Transverse colon (tissue), 4 donors: ENCODE measurements around the gene JAKMIP1.

ENCODE experiments used
- EP300 ChIP-seq: sonication (generic); formaldehyde crosslinking; IDR thresholded peaks from one replicate; pipeline ENCODE4 v1.6.1; 2017; ENCODE audit warnings: antibody characterized with exemption, low read depth
- POLR2A ChIP-seq: fragments of 450-650 bp; IDR thresholded peaks from one replicate; pipeline ENCODE4 v1.6.1; 2016; ENCODE audit warnings: antibody characterized with exemption, mild to moderate bottlenecking, moderate library complexity
- POLR2AphosphoS5 ChIP-seq, 3 donors: sonication (generic); formaldehyde crosslinking; IDR thresholded peaks; one replicate each; pipeline ENCODE4 v1.6.1; 2016; ENCODE audit warnings: antibody characterized with exemption in 3 of 3
- TF ChIP-seq, protein P1 (sequence below), 5 experiments: fragments of 200-600 bp in 3 of 5; fragments of 450-650 bp in 2 of 5; sonication (generic) in 3 of 5; IDR thresholded peaks; 1 replicate in 2 of 5; 2 replicates in 3 of 5; pipeline ENCODE4 v1.5.1; 2016 to 2017; ENCODE audit warnings: antibody characterized with exemption in 5 of 5, inconsistent platforms in 3 of 5, mild to moderate bottlenecking in 2 of 5, moderate library complexity in 1 of 5

DNA sequence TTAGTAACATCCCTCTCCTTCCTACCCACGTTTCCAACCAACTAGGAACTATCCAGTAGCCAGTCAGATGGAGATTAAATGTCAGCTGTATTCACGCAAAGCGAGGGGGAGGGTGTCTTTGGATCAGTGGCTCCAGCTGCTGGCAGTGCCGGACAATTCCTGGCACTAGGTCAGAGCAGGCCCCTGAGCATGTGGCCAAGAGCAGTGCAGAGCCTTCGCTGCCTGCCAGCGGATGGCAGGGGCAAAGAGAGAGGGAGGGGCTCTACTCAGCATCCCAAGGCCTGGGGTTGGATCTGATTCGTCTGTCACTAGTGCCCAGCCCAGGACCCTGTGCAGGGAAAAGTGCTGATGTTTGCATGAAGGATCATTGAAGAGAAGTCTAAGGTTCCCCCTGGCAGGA is 28.7 kb upstream of the JAKMIP1 start:
- TF ChIP-seq, protein P1, sequence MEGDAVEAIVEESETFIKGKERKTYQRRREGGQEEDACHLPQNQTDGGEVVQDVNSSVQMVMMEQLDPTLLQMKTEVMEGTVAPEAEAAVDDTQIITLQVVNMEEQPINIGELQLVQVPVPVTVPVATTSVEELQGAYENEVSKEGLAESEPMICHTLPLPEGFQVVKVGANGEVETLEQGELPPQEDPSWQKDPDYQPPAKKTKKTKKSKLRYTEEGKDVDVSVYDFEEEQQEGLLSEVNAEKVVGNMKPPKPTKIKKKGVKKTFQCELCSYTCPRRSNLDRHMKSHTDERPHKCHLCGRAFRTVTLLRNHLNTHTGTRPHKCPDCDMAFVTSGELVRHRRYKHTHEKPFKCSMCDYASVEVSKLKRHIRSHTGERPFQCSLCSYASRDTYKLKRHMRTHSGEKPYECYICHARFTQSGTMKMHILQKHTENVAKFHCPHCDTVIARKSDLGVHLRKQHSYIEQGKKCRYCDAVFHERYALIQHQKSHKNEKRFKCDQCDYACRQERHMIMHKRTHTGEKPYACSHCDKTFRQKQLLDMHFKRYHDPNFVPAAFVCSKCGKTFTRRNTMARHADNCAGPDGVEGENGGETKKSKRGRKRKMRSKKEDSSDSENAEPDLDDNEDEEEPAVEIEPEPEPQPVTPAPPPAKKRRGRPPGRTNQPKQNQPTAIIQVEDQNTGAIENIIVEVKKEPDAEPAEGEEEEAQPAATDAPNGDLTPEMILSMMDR (IDR thresholded peaks at IDR 0.05), result no peak
- TF ChIP-seq EP300 (no peak), POLR2A (no peak), POLR2AphosphoS5 (IDR thresholded peaks at IDR 0.05) (no peak)
